ENCODE results near the gene WFIKKN1.
A peak's percentile ranks its signal among the peaks of the same experiment; 100 is the strongest.

Gene WFIKKN1

DNA sequence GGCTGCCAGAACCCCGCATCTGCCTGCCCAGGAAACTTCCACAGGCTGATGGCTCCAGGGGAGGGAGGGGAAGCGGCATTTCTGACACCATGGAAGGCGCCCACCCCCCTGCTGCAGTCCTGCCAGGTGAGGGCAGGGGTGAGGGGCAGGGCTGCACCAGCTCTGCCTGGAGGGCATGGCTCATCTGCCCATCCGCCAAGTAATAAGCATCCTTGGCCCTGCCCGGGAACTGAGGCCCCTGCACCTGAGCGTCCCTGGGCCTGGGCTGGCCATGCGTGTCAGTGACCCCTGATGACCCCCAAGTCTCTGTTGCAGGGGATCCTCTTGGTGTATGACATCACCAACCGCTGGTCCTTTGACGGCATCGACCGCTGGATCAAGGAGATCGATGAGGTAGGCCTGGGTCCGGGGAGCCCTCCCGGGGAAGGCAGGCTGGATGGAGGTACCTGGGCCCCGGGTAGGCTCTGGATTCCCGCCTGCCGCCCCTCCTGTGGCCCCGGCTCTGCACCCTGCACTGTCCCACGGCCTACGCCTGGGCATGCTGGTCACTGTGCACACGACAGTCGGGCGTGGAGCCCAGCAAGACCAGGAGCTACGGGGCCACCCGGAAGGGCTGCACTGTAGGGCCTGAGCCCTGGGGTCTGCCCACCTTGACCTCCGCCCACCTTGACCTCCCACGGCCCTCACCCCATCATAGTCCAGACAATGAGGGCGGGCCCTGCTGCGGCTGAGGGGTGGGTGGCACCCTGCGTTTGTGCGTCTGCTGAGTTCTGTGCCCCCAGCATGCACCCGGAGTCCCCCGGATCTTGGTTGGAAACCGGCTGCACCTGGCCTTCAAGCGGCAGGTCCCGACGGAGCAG is 5.4 kb upstream of the WFIKKN1 start:
- DNase-seq: no peak

DNA sequence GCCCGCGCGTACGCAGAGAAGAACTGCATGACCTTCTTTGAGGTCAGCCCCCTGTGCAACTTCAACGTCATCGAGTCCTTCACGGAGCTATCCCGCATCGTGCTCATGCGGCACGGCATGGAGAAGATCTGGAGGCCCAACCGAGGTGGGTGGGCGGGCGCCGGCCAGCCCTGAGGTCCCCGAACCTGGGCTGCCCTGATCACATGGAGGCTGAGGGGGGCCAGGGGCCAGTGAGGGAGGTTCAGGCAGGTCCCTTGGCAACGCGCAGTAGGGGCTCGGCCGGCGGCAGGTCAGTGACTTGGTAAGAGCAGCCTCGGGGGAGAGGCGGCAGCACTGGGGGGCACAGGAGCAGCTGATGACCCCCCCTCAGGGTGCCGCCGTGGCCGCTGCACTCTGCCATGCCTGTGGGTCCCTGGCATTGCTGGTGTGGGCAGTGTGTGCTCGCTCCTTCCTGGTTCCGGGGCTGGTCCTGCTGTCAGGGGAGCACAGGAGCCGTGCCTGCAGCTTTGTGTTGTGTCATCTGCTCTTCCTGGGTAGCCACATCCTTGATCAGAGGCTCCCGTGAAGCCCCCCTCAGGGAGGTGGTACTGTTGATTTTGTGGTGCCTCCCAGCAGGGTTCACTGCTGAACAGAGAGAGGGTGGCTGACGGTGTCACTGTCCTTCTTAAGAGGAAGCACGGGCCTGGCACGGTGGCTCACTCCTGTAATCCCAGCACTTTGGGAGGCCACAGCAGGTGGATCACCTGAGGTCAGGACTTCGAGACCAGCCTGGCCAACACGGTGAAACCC is 4.6 kb upstream of the WFIKKN1 start:
- DNase-seq: no peak

- DNase-seq: no peak
Observed at GRCh38 chr16:626787-627453, 3.9 kb upstream of the WFIKKN1 start.

- DNase-seq: no peak
Observed at GRCh38 chr16:627454-628239, 3.1 kb upstream of the WFIKKN1 start.

DNA sequence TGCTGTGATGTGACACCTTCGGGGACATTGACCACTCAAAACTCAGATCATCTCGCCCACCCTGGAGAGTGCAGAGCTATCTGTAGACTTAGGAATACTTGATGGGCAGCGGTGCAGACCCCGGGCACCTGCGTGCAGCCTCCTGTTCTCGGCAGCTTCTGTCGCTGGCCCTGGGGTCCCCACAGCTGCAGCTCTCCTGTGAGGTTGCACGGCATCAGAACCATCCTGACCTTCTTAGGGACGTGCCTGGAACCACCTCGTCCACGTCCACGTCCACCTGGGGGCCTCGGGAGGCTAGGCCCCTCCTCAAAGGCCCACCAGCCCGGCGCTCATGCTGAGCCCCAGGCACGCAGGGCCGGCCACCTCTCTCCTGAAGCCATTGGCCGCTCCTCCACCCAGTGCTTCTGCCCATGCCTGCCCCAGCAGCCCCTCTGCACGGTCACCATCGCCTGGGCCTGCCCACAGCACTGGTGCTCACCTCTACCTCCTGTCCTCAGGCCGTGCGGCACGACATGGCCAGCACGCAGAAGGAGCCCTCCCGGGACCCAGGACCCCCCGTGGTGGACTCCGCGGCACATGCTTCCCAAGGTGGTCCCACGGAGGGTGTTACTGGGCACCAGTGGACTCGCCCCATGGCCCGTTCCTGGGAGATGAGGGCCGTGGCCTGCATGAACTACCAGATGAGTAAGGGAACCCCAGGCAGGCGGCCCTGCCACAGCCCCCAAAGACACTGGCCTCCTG is 2.3 kb upstream of the WFIKKN1 start:
- no peak for DNase-seq

GRCh38 chr16:629185-629832 is 1.5 kb upstream of the WFIKKN1 start:
- DNase-seq: no peak

DNA sequence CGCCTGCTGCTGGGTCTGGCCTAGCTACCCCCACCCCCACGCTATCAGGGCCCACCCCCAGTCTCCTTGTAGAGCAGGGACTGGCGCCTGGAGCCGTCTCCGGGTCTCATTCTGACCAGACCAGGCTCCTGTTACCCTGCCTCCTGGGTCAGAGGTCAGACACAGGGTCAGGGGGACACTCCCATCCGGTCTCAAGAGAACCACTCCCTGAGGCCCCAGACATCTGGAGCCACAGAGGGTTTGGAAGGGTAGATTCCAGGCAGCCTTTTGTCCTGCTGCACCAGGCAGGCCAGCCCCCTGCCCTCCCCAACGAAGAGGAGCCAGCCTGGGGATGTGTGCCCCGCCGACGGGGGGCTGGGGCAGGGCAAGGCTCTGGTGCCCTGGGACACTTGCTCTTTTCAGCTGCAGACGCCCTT is 944 bp upstream of the WFIKKN1 start:
- DNase-seq: no peak

- DNase-seq: no peak
Observed at GRCh38 chr16:630249-630814, 453 bp upstream of the WFIKKN1 start.

DNA sequence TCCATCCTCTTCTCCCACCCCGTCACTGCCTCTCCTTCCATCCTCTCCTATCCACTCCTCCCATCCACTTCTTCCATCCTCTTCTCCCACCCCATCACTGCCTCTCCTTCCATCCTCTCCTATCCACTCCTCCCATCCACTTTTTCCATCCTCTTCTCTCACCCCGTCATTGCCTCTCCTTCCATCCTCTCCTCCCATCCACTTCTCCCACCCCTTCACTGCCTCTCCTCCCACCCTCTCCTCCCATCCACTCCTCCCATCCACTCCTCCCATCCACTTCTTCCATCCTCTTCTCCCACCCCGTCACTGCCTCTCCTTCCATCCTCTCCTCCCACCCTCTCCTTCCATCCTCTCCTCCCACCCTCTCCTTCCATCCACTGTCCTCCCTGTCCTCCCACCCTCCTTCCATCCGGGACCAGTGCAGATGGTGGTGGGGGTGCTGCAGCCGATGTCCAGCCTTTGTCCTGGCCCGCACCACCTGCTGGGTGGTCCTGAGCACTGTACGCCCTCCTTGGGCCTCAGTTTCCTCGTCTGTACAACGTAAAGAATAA is 1.1 kb downstream of the WFIKKN1 start:
- no peak for DNase-seq

- DNase-seq: no peak
Observed at GRCh38 chr16:632486-633335, 1.9 kb downstream of the WFIKKN1 start.

- no peak for DNase-seq
Observed at GRCh38 chr16:633336-634050, 2.7 kb downstream of the WFIKKN1 start.

DNA sequence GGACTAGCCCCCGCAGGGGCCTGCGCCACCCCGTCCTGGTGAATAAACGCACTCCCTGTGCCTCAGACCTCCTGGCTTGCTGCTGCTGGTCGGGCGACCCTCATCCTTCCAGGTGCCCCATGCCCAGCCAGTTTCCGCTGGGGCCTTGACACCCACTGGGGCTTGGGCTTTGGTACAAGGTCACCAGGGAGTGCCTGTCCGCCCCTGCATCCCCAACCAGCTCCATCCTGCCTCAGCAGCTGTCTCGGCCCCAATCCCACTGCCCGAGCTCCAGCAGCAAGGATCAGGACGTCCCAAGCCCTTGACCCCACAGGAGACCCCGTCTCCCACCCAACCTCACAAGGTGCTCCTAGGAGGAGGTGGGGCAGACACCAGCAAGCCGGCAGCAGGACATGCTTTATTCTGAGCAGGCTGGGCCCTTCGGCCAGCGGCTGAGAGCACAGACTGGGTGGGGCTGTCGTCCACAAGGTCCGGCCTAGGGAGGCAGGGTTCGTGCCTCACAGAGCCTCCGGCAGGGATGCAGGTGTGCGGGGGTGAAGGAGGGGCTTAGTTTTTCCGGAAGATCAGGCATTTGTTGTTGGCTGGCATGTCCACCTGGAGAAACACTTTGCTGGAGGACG is 3.4 kb downstream of the WFIKKN1 start:
- DNase-seq: no peak

DNA sequence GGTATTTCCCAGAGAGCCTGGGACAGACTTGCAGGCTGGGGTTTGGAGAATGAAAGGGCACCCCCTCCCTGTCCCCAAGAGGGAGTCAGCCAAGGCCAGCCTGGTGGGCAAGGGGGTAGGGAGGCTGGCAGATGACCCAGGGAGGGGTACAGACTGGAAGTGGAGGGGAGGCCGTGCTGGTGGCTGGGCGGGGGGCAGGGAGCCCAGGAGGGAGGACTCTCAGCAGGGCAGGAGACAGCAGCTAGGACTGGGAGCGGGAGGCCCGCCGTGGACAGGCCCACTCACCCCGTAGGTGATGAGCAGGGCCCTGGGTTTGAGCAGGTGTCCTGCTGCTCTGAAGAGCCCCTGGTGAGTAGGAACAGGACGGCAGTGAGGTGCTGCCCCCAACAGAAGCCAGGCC is 4.2 kb downstream of the WFIKKN1 start:
- DNase-seq: no peak

DNA sequence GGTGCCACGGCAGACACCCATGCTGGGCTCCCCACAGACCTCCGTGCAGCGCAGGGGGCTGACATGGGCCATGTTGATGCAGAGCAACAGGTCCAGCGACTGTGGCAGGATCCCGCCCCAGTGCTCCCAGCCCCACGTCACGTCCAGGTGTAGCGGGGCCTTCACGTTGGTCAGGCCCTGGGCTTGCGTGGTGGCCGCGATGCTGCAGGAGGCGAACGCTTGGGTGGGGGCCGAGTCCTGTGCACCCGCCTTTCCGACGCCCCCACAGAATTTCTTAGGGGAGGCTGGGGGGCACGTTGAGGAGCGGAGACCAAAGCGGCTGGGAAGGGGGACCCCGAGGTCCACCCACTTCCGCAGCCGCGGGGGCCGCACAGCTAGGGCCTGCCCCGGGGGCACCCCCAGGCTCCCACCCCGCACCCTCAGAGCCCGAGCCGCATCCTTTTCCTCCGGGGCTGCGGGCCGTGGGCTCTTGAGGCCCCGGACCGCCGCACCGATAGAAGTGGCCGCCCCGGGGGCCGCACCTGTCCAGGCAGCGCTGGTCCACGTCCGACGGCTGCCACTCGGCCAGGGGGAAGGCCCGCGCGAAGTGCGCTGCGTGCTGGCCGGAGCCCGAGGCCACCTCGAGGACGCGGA is 4.9 kb downstream of the WFIKKN1 start:
- no peak for DNase-seq

DNA sequence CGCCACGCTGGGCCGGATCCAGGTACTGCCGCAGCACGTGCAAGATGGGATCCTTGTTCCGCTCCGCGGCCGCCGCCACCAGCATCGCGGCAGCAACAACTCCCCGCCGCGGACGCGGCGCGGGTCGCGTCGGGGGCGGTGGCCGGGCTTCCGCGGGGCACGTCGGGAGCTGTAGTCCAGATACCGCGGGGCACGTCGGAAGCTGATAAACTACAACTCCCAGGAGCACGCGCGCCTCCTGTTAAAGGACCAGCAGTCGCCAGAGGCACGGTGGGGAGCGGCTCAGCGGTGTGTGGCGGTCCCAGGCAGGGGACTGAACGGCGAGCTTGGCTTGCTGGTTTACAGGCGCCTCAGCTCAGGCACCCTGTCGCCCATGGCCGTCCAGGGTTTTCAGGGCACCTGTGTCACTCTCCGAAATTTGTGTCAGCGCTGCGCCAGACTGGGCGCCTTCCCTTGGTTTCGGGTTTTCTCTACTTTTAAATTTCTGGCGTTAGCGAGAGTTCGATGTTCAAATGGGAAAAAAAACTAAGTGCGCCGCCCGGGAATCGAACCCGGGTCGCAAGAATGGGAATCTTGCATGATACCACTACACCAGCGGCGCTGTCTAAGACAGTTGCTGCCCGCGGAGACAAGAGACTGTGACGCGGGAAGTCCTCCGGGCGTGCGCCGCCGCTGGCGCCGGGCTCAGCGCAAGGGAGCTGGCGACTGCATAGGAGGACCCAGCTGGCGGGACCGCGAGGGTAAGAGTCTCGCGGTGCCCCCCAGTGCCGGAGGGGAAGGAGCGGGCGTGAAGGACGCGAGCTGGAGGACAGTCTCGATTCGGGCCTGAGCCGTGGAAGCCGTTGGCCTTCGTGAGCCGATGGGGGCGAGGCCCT is 5.7 kb downstream of the WFIKKN1 start, which contains the start of gene METTL26:
Gene METTL26 (minus strand): TSS at position 100 of the 875 bp plus-strand sequence. CDS start 15 bp downstream, at position 85.
- peak; percentile 93 for DNase-seq

DNA sequence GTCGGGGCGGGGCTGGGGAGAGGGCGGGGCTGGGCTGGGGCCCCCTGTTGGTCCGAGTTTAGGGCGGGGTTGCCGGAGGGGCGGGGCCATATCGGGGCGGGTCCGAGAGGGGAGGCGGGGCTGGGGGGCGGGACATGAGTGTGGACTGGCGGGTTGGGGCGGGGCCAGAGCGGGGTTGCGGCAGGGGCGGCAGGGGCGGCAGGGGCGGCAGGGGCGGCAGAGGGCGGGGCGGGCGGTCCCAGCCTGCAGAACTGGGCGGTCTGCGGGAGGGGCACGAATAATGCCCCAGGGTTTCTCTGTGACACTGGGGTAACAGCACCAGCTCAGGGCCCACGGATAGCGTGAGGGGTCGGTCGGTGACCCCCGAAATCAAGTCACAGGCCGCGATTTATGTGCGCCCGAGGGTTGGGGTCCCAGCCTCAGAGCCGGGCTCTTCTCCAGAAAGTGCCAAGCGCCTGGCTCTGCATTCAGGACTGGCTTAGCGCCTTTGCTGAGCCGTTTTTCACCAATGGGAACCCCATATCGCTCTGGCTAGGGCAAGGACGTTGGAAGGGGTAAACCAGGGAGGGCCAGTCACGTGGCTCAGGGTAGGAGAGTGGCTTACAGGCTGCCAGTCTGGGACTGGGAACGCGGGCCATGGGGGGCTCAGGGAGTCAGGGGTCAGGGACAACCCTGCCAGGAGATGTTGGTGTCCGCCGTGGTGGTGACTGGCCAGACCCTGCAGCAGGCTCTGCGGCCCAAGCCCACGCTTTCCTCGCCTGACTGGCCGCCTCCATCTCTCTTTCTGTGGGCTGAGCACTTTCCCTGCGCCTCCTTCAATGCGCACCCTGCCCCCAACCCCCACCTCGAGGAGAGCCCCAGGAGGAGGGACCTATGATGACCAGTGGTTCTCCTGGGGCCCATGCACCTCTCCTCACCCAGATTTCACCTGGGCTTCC is 6.6 kb downstream of the WFIKKN1 start:
- DNase-seq: peak; percentile 79
